ENCODE results near the gene STAT1.

STAT1 gene

DNA sequence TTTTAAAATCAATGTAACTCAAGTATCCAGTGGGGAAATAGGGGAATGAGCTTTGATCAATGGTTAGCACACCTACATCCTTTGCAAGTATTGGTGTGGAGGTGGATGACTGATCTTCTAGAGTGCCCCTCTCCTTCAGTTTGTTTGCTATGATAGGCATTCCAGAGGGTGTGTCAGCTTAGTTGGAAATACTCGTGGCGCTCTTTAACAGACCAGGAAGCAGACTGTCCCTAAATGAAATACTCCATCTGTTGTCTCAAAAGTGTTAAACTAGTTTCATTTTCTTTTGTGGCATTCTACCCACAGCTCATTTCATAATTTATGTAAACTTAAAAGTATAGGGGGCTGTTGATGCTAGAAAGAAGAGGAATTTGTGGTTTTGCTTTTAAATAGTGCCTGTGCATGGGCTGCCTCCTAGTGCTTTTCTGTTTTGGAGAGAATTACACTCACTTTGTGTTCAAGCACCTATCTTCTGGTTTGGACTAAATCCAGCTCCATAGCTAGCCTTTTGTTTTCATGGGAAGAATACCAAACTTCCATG, 66.2 kb downstream of the STAT1 start:
- H3K4ac ChIP-seq (ENCODE audit: low read depth, low read length), result no peak overlapping the region
- H2BK5ac ChIP-seq (ENCODE audit: low read depth, low read length, poor library complexity), result no peak overlapping the region
- no peaks in the 10 kb centered on the region for H3K9me3 ChIP-seq (ENCODE audit: insufficient read depth, low read depth, low read length)
- no peak overlapping the region for H4K8ac ChIP-seq (ENCODE audit: low read depth, low read length)
- no peak overlapping the region for H3K23ac ChIP-seq (ENCODE audit: low read length)
- H3K79me2 ChIP-seq (ENCODE audit: control insufficient read depth, insufficient read depth, low read length, poor library complexity), result no peaks in the 10 kb centered on the region
- H3K14ac ChIP-seq (ENCODE audit: low read length), result no peak overlapping the region
- no peak overlapping the region for H2AFZ ChIP-seq (ENCODE audit: insufficient read depth, low read length, poor library complexity)
- no peak overlapping the region for H3K9ac ChIP-seq (ENCODE audit: low read length)
- H3K36me3 ChIP-seq (ENCODE audit: control insufficient read depth in 1 of 2, insufficient read depth in 2 of 2, low read length in 2 of 2), result no peaks in the 10 kb centered on the region
- peaks cover 0 to 2% of the 10 kb centered on the region in 2 experiments for H3K4me1 ChIP-seq (ENCODE audit: control insufficient read depth in 1 of 2, insufficient read depth in 2 of 2, low read length in 2 of 2)
- H3K4me2 ChIP-seq (ENCODE audit: low read length), result no peak overlapping the region
- H2BK120ac ChIP-seq (ENCODE audit: insufficient read depth, low read length, poor library complexity), result no peak overlapping the region
- peak overlapping the region; percentile 20 for H3K27ac ChIP-seq (ENCODE audit: low read depth, low read length)
- no peak overlapping the region for H2BK12ac ChIP-seq (ENCODE audit: low read length)
- H3K27me3 ChIP-seq (ENCODE audit: insufficient read depth, low read length), result no peaks in the 10 kb centered on the region
- no peak overlapping the region for H2AK5ac ChIP-seq (ENCODE audit: low read length)
- no peaks in the 10 kb centered on the region for H3K79me1 ChIP-seq (ENCODE audit: low read length)
- no CpG with 5 or more reads among the region's 2 CpGs for WGBS (ENCODE audit: extremely low coverage, insufficient coverage, insufficient read length)
- H3K18ac ChIP-seq (ENCODE audit: low read length), result no peak overlapping the region
- DNase-seq, result peak; percentile 63 to 85
- no peak overlapping the region for H3K4me3 ChIP-seq (ENCODE audit: low read depth, low read length)
- H4K12ac ChIP-seq (ENCODE audit: low read depth, low read length), result no peak overlapping the region
- no peak overlapping the region for H4K91ac ChIP-seq (ENCODE audit: low read depth, low read length)

DNA sequence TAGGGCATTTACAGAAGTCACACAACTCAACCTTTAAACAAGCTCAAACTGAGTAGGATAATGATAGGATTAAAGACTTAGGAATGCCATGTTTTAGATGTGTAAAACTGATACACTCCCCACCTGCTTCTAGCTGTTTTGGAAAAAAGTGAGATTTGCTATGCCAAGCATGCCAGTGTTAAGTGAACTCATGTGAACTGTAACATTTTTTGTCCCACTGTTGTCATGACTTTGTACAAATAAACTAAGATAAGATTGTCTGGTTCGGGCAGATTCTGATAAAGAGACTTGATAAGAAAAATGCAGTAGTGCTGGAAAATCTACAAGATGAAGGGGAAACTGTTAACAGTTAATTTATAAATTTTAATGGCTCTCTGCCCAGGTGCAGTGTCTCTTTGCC, 66.8 kb downstream of the STAT1 start:
- no peaks in the 10 kb centered on the region for H3K79me1 ChIP-seq (ENCODE audit: low read length)
- no peak overlapping the region for H3K14ac ChIP-seq (ENCODE audit: low read length)
- H2AK5ac ChIP-seq (ENCODE audit: low read length), result no peak overlapping the region
- no peak overlapping the region for H2BK120ac ChIP-seq (ENCODE audit: insufficient read depth, low read length, poor library complexity)
- H3K27ac ChIP-seq (ENCODE audit: low read depth, low read length), result no peak overlapping the region
- no peak overlapping the region for H2AFZ ChIP-seq (ENCODE audit: insufficient read depth, low read length, poor library complexity)
- H3K27me3 ChIP-seq (ENCODE audit: insufficient read depth, low read length), result no peaks in the 10 kb centered on the region
- no peak overlapping the region for H4K8ac ChIP-seq (ENCODE audit: low read depth, low read length)
- no peak overlapping the region for H2BK5ac ChIP-seq (ENCODE audit: low read depth, low read length, poor library complexity)
- no peak overlapping the region for H3K23ac ChIP-seq (ENCODE audit: low read length)
- H3K36me3 ChIP-seq (ENCODE audit: control insufficient read depth in 1 of 2, insufficient read depth in 2 of 2, low read length in 2 of 2), result no peaks in the 10 kb centered on the region
- H3K79me2 ChIP-seq (ENCODE audit: control insufficient read depth, insufficient read depth, low read length, poor library complexity), result no peaks in the 10 kb centered on the region
- H2BK12ac ChIP-seq (ENCODE audit: low read length), result no peak overlapping the region
- no peaks in the 10 kb centered on the region for H3K9me3 ChIP-seq (ENCODE audit: insufficient read depth, low read depth, low read length)
- peaks cover 0 to 2% of the 10 kb centered on the region in 2 experiments for H3K4me1 ChIP-seq (ENCODE audit: control insufficient read depth in 1 of 2, insufficient read depth in 2 of 2, low read length in 2 of 2)
- no peak overlapping the region for H3K18ac ChIP-seq (ENCODE audit: low read length)
- no peak overlapping the region for H3K9ac ChIP-seq (ENCODE audit: low read length)
- no peak overlapping the region for H3K4me3 ChIP-seq (ENCODE audit: low read depth, low read length)
- no peak overlapping the region for H3K4me2 ChIP-seq (ENCODE audit: low read length)
- DNase-seq, result peak; percentile 77 to 98
- H4K12ac ChIP-seq (ENCODE audit: low read depth, low read length), result no peak overlapping the region
- WGBS (ENCODE audit: extremely low coverage, insufficient coverage, insufficient read length), result no CpG with 5 or more reads among the region's 1 CpG
- H3K4ac ChIP-seq (ENCODE audit: low read depth, low read length), result no peak overlapping the region
- no peak overlapping the region for H4K91ac ChIP-seq (ENCODE audit: low read depth, low read length)

DNA sequence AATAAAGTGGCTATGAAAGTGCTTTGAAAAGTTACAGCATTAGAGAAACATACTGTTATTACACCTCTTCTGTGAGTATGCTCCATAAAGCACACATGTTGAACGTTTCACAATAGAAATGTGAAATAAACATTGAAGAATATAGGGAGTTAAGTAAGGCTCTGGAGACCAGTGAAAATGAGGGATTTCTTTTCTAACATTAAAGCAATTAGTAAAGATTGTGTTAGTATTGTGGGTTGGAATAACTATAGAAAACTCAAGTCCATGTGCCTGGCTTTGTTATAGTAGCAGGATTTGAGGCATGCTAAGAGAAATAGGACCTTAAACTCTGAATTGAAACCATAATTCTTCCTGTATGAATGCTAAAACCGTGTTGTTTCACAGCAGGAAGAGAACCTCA, 70.3 kb downstream of the STAT1 start:
- Histone ChIP-seq H3K36me3 (ENCODE audit: control insufficient read depth in 1 of 2, insufficient read depth in 2 of 2, low read length in 2 of 2) (no peaks in the 10 kb centered on the region), H3K27ac (ENCODE audit: low read depth, low read length) (no peak overlapping the region), H3K4ac (ENCODE audit: low read depth, low read length) (no peak overlapping the region), H2BK12ac (ENCODE audit: low read length) (no peak overlapping the region), H3K4me1 (ENCODE audit: control insufficient read depth in 1 of 2, insufficient read depth in 2 of 2, low read length in 2 of 2) (peaks cover 0 to under 1% of the 10 kb centered on the region in 2 experiments), H4K8ac (ENCODE audit: low read depth, low read length) (no peak overlapping the region), H3K9ac (ENCODE audit: low read length) (no peak overlapping the region), H2AK5ac (ENCODE audit: low read length) (no peak overlapping the region), H2BK120ac (ENCODE audit: insufficient read depth, low read length, poor library complexity) (no peak overlapping the region), H3K18ac (ENCODE audit: low read length) (no peak overlapping the region), H3K27me3 (ENCODE audit: insufficient read depth, low read length) (no peaks in the 10 kb centered on the region), H3K23ac (ENCODE audit: low read length) (no peak overlapping the region), H3K79me2 (ENCODE audit: control insufficient read depth, insufficient read depth, low read length, poor library complexity) (no peaks in the 10 kb centered on the region), H3K4me3 (ENCODE audit: low read depth, low read length) (no peak overlapping the region), H2BK5ac (ENCODE audit: low read depth, low read length, poor library complexity) (no peak overlapping the region), H3K9me3 (ENCODE audit: insufficient read depth, low read depth, low read length) (no peaks in the 10 kb centered on the region), H3K79me1 (ENCODE audit: low read length) (no peaks in the 10 kb centered on the region), H4K91ac (ENCODE audit: low read depth, low read length) (no peak overlapping the region), H3K14ac (ENCODE audit: low read length) (no peak overlapping the region), H3K4me2 (ENCODE audit: low read length) (no peak overlapping the region), H4K12ac (ENCODE audit: low read depth, low read length) (no peak overlapping the region), H2AFZ (ENCODE audit: insufficient read depth, low read length, poor library complexity) (no peak overlapping the region)
- no CpG with 5 or more reads among the region's 2 CpGs for WGBS (ENCODE audit: extremely low coverage, insufficient coverage, insufficient read length)
- no peak for DNase-seq

DNA sequence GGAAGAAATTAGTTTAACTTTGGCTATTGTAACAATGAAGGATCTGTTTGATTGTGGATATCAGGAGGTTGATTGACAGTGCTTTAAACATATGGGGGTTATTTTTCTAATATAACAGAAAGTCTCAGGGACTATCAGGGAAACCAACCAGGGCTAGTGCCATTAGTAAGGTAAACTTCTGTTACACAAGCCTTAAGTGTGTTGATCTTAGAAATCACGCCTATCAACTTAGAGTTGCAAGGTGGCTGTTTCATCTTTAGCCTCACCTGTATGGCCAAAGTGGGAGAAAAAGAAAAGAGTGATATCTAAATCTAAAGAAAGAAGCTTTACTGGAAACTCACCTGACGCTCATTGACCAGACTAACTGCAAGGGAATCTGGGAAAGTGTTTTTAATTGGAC, 71.3 kb downstream of the STAT1 start:
- Histone ChIP-seq H3K9me3 (ENCODE audit: insufficient read depth, low read depth, low read length) (no peaks in the 10 kb centered on the region), H3K79me2 (ENCODE audit: control insufficient read depth, insufficient read depth, low read length, poor library complexity) (no peaks in the 10 kb centered on the region), H4K8ac (ENCODE audit: low read depth, low read length) (no peak overlapping the region), H2AFZ (ENCODE audit: insufficient read depth, low read length, poor library complexity) (no peak overlapping the region), H3K14ac (ENCODE audit: low read length) (no peak overlapping the region), H3K9ac (ENCODE audit: low read length) (no peak overlapping the region), H3K36me3 (ENCODE audit: control insufficient read depth in 1 of 2, insufficient read depth in 2 of 2, low read length in 2 of 2) (no peaks in the 10 kb centered on the region), H3K27me3 (ENCODE audit: insufficient read depth, low read length) (no peaks in the 10 kb centered on the region), H3K23ac (ENCODE audit: low read length) (no peak overlapping the region), H4K91ac (ENCODE audit: low read depth, low read length) (no peak overlapping the region), H2AK5ac (ENCODE audit: low read length) (no peak overlapping the region), H3K27ac (ENCODE audit: low read depth, low read length) (no peak overlapping the region), H3K4me1 (ENCODE audit: control insufficient read depth in 1 of 2, insufficient read depth in 2 of 2, low read length in 2 of 2) (no peaks in the 10 kb centered on the region), H2BK5ac (ENCODE audit: low read depth, low read length, poor library complexity) (no peak overlapping the region), H3K4me2 (ENCODE audit: low read length) (no peak overlapping the region), H2BK12ac (ENCODE audit: low read length) (no peak overlapping the region), H3K4ac (ENCODE audit: low read depth, low read length) (no peak overlapping the region), H2BK120ac (ENCODE audit: insufficient read depth, low read length, poor library complexity) (no peak overlapping the region), H3K4me3 (ENCODE audit: low read depth, low read length) (no peak overlapping the region), H3K18ac (ENCODE audit: low read length) (no peak overlapping the region), H4K12ac (ENCODE audit: low read depth, low read length) (no peak overlapping the region), H3K79me1 (ENCODE audit: low read length) (no peaks in the 10 kb centered on the region)
- no CpG with 5 or more reads among the region's 2 CpGs for WGBS (ENCODE audit: extremely low coverage, insufficient coverage, insufficient read length)
- no peak for DNase-seq

Measured in trophoblast cell (in vitro differentiated cells and primary cell).